Measurements from ENCODE around the gene MUC21.
"Not testable (repeated sequence)": the region's sequence is repeated elsewhere in the genome, so short reads cannot be mapped to it uniquely, and the experiment has no call there.

MUC21 gene

GRCh38 chr6:30970946-30971345 lies 12.6 kb upstream of the MUC21 start:
- no peak for DNase-seq

GRCh38 chr6:30972816-30973215 lies 10.7 kb upstream of the MUC21 start:
- no peak for DNase-seq

- DNase-seq = no peak
Measured at GRCh38 chr6:30974490-30975252, 8.8 kb upstream of the MUC21 start.

GRCh38 chr6:30979141-30979540 lies 4.4 kb upstream of the MUC21 start:
- no peak for DNase-seq

- DNase-seq = no peak
Measured at GRCh38 chr6:30979690-30980089, 3.8 kb upstream of the MUC21 start.

GRCh38 chr6:30981942-30982772 lies 1.4 kb upstream of the MUC21 start:
- no peak for DNase-seq

- no peak for DNase-seq
Measured at GRCh38 chr6:30985490-30985889, 2.0 kb downstream of the MUC21 start.

GRCh38 chr6:30987304-30987703 lies 3.8 kb downstream of the MUC21 start:
- DNase-seq = no peak

GRCh38 chr6:30988209-30988825 lies 4.8 kb downstream of the MUC21 start:
- DNase-seq = no peak

GRCh38 chr6:30990422-30991086 lies 7.0 kb downstream of the MUC21 start:
- DNase-seq = peak; percentile 8 to 54

- no peak for DNase-seq
Measured at GRCh38 chr6:30991891-30992290, 8.4 kb downstream of the MUC21 start.

GRCh38 chr6:30997301-30997700 lies 13.8 kb downstream of the MUC21 start:
- DNase-seq = no peak

- no peak for DNase-seq
Measured at GRCh38 chr6:30998785-30999184, 15.3 kb downstream of the MUC21 start.

- not testable (repeated sequence) for DNase-seq
Measured at GRCh38 chr6:31000067-31000860, 16.7 kb downstream of the MUC21 start.

GRCh38 chr6:31001281-31001888 lies 17.9 kb downstream of the MUC21 start:
- no peak for DNase-seq

GRCh38 chr6:31002471-31002870 lies 19.0 kb downstream of the MUC21 start:
- DNase-seq = no peak

- DNase-seq = no peak
Measured at GRCh38 chr6:31004794-31005193, 21.3 kb downstream of the MUC21 start.

GRCh38 chr6:31005249-31006020 lies 21.9 kb downstream of the MUC21 start:
- DNase-seq = no peak

- DNase-seq = no peak
Measured at GRCh38 chr6:31007694-31008093, 24.2 kb downstream of the MUC21 start.

- DNase-seq = no peak
Measured at GRCh38 chr6:31008165-31008564, 24.6 kb downstream of the MUC21 start.

GRCh38 chr6:31009731-31010130 lies 26.2 kb downstream of the MUC21 start:
- DNase-seq = no peak
